ENCODE data around the gene GRB10.

- TF ChIP-seq EZH2 (IDR thresholded peaks at IDR 0.05; ENCODE audit: low read depth, unreplicated experiment): no peak
- no peak for TF ChIP-seq CTCF (conservative IDR thresholded peaks at IDR 0.05; ENCODE audit: low read depth in 2 of 2)
- no peak for TF ChIP-seq POLR2AphosphoS5 (IDR thresholded peaks at IDR 0.05; ENCODE audit: low read depth)
Observed at GRCh38 chr7:50697748-50698147, 84.9 kb downstream of the GRB10 start.

Measured in GM23338 (cell line).